SK-N-SH (cell line): ENCODE measurements around the gene ELAVL2. TPM values are rescaled to one million over a fixed set of nuclear protein-coding genes. Genes with fewer than 3 reads are reported as not detected.

Experiments
- CTCF ChIA-PET: fragments of 300-600, 350-600 bp; formaldehyde crosslinking; extraction: SDS; loops from one replicate; lab custom pipeline; 2021; lab: Yijun Ruan, JAX
- POLR2A ChIA-PET: fragments of 350-600 bp; sonication (Branson Sonifier 250); formaldehyde crosslinking; extraction: SDS; loops from one replicate; lab custom pipeline; 2020; ENCODE audit warnings: antibody characterized with exemption, inconsistent platforms; lab: Yijun Ruan, JAX
- DNase-seq: peaks from one replicate; pipeline ENCODE4 v3.0.0; 2012
- H2AFZ ChIP-seq: fragments of 200-600 bp; sonication (generic); 2 replicates; pipeline ENCODE4 v1.8.1; 2016; ENCODE audit warnings: antibody characterized with exemption, mild to moderate bottlenecking, low read depth
- H3F3A ChIP-seq: fragments of 200-600 bp; sonication (generic); replicated peaks from 2 replicates; pipeline ENCODE3; 2016; ENCODE audit warnings: antibody characterized with exemption, mild to moderate bottlenecking; ENCODE audit not compliant: insufficient read depth
- H3K27ac ChIP-seq, 2 experiments: fragments of 200-500 bp in 1 of 2; fragments of 200-600 bp in 1 of 2; sonication (Bioruptor generic) in 1 of 2; sonication (generic), shearing (Covaris generic) in 1 of 2; 2 replicates each; pipeline versions ENCODE4 v1.5.1 to v1.6.1; 2014 to 2016; ENCODE audit warnings: low read depth in 2 of 2, inconsistent platforms in 1 of 2, low read length in 1 of 2, mild to moderate bottlenecking in 1 of 2, mixed read lengths in 1 of 2
- H3K27me3 ChIP-seq: fragments of 200-600 bp; sonication (generic), shearing (Covaris generic); 2 replicates; pipeline ENCODE4 v1.6.1; 2016; ENCODE audit warnings: mixed run types; ENCODE audit not compliant: insufficient read depth
- H3K36me3 ChIP-seq, 2 experiments: fragments of 200-500 bp in 1 of 2; fragments of 200-600 bp in 1 of 2; sonication (Bioruptor generic) in 1 of 2; sonication (generic) in 1 of 2; replicated peaks in 1 of 2; 2 replicates each; pipeline versions ENCODE3 to v1.5.1; 2014 to 2016; ENCODE audit warnings: low read length in 1 of 2, mild to moderate bottlenecking in 1 of 2; ENCODE audit not compliant: insufficient read depth in 2 of 2, control insufficient read depth in 1 of 2
- H3K4me1 ChIP-seq, 2 experiments: fragments of 200-500 bp in 1 of 2; fragments of 200-600 bp in 1 of 2; sonication (Bioruptor generic) in 1 of 2; sonication (generic), shearing (Covaris generic) in 1 of 2; 2 replicates each; pipeline versions ENCODE4 v1.5.1 to v1.6.1; 2014 to 2016; ENCODE audit warnings: low read depth in 1 of 2, low read length in 1 of 2, mixed run types in 1 of 2; ENCODE audit not compliant: insufficient read depth in 2 of 2, control insufficient read depth in 1 of 2
- H3K4me2 ChIP-seq: fragments of 200-600 bp; sonication (generic), shearing (Covaris generic); 2 replicates; pipeline ENCODE4 v1.6.1; 2017; ENCODE audit warnings: mixed run types
- H3K4me3 ChIP-seq, 2 experiments: fragments of 200-500 bp in 1 of 2; fragments of 200-600 bp in 1 of 2; sonication (Bioruptor generic) in 1 of 2; sonication (generic), shearing (Covaris generic) in 1 of 2; 2 replicates each; pipeline versions ENCODE4 v1.5.1 to v1.8.1; 2014 to 2016; ENCODE audit warnings: low read depth in 2 of 2, inconsistent platforms in 1 of 2, low read length in 1 of 2, mild to moderate bottlenecking in 1 of 2, mixed read lengths in 1 of 2, moderate library complexity in 1 of 2
- H3K79me2 ChIP-seq: fragments of 200-600 bp; sonication (generic); 2 replicates; pipeline ENCODE4 v1.8.1; 2017; ENCODE audit warnings: mild to moderate bottlenecking; ENCODE audit not compliant: insufficient read depth
- H3K9ac ChIP-seq: fragments of 200-600 bp; sonication (generic); 2 replicates; pipeline ENCODE4 v1.6.1; 2017; ENCODE audit warnings: mixed run types
- H3K9me2 ChIP-seq: fragments of 200-600 bp; sonication (generic); 2 replicates; pipeline ENCODE4 v1.6.1; 2017; ENCODE audit warnings: mixed run types
- H3K9me3 ChIP-seq: fragments of 200-600 bp; sonication (generic); 2 replicates; pipeline ENCODE4 v1.6.1; 2017; ENCODE audit warnings: mixed run types, mild to moderate bottlenecking, moderate library complexity
- H4K20me1 ChIP-seq: fragments of 200-600 bp; sonication (generic); 2 replicates; pipeline ENCODE4 v1.6.1; 2017; ENCODE audit warnings: mild to moderate bottlenecking, mixed run types; ENCODE audit not compliant: insufficient read depth
- EP300 ChIP-seq, 2 experiments: IDR thresholded peaks; 2 replicates each; pipeline versions ENCODE4 v1.4.0 to v1.6.1; 2012; ENCODE audit warnings: borderline replicate concordance in 1 of 2, low read depth in 1 of 2, low read length in 1 of 2
- EZH2phosphoT487 ChIP-seq: fragments of 200-600 bp; sonication (generic); IDR thresholded peaks from 2 replicates; pipeline ENCODE4 v1.6.1; 2017; ENCODE audit warnings: low read depth, mixed run types, mild to moderate bottlenecking, antibody characterized with exemption, moderate library complexity, borderline replicate concordance
- FOSL2 ChIP-seq: IDR thresholded peaks from 2 replicates; pipeline ENCODE4 v1.4.0; 2012; ENCODE audit warnings: low read depth, mild to moderate bottlenecking, moderate library complexity, borderline replicate concordance
- GABPA ChIP-seq: IDR thresholded peaks from 2 replicates; pipeline ENCODE4 v1.4.0; 2012; ENCODE audit warnings: low read depth, mild to moderate bottlenecking
- JUND ChIP-seq: IDR thresholded peaks from 2 replicates; pipeline ENCODE4 v1.4.0; 2012
- MEF2A ChIP-seq: IDR thresholded peaks from 2 replicates; pipeline ENCODE4 v1.4.0; 2012; ENCODE audit warnings: low read depth, borderline replicate concordance
- POLR2AphosphoS5 ChIP-seq: IDR thresholded peaks from 2 replicates; pipeline ENCODE4 v1.6.1; 2012; ENCODE audit warnings: low read depth, low read length
- RAD21 ChIP-seq: IDR thresholded peaks from 2 replicates; pipeline ENCODE4 v1.6.1; 2012; ENCODE audit warnings: mild to moderate bottlenecking, low read length
- RCOR1 ChIP-seq: fragments of 150-350 bp; IDR thresholded peaks from 2 replicates; pipeline ENCODE4 v1.6.1; 2017; ENCODE audit warnings: antibody characterized with exemption, low read length
- RFX5 ChIP-seq: IDR thresholded peaks from 2 replicates; pipeline ENCODE4 v1.6.1; 2012; ENCODE audit warnings: mild to moderate bottlenecking, improper control_type of control experiment, low read length
- SIN3A ChIP-seq: IDR thresholded peaks from 2 replicates; pipeline ENCODE4 v1.6.1; 2012; ENCODE audit warnings: low read depth, mild to moderate bottlenecking, low read length, moderate library complexity, borderline replicate concordance
- TCF12 ChIP-seq: IDR thresholded peaks from 2 replicates; pipeline ENCODE4 v1.4.0; 2012
- TEAD4 ChIP-seq: IDR thresholded peaks from 2 replicates; pipeline ENCODE4 v1.4.0; 2012; ENCODE audit warnings: mild to moderate bottlenecking, borderline replicate concordance; ENCODE audit not compliant: insufficient read depth
- YY1 ChIP-seq: IDR thresholded peaks from 2 replicates; pipeline ENCODE4 v1.4.0; 2012; ENCODE audit warnings: low read depth, mild to moderate bottlenecking
- WGBS: methylation state at CpG from one replicate; pipeline ENCODE4 v1.1.6; 2017; ENCODE audit warnings: low lambda C conversion rate; 5-methylcytosine and 5-hydroxymethylcytosine counted together
- polyA plus RNA-seq, 3 experiments: library from polyadenylated mRNA; depleted of rRNA; stranded (reverse); fragments of >200 nt; gene quantifications; 2 replicates each; pipeline ENCODE4 v1.2.3, GENCODE V29; 2012
- TF ChIP-seq, protein P1 (sequence below): IDR thresholded peaks from 2 replicates; pipeline ENCODE4; 2012
- TF ChIP-seq, protein P2 (sequence below): IDR thresholded peaks from 2 replicates; pipeline ENCODE4 v1.6.1; 2012; ENCODE audit warnings: mild to moderate bottlenecking, low read depth, low read length, moderate library complexity
- TF ChIP-seq, protein P3 (sequence below): IDR thresholded peaks from 2 replicates; pipeline ENCODE4 v1.4.0; 2012; ENCODE audit warnings: low read depth, borderline replicate concordance
- TF ChIP-seq, protein P4 (sequence below): IDR thresholded peaks from 2 replicates; pipeline ENCODE4 v1.4.0; 2012; ENCODE audit warnings: low read depth, borderline replicate concordance

ELAVL2 gene
- polyA plus RNA-seq, 1 of the 3 experiments (the other 2 are of a cell fraction) = 0.15 TPM

DNA sequence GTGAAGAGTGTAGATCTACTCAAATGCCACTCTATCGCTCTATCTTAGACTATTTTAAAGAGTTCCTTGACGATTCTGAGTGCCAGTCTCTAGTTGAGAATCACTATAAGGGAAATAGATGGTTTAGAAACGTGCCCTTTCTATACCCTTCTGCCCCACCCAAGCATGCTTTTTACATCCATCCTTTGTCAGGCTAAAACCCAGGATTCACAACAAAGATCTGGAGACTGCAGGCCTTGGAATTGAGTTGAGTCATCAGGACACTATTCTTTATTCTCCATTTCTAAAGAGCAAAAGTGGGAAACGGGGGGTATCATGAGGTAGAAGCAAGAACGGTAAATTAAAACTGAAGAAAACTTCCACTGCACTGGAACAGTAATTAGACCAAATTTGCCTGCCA is 48.7 kb downstream of the ELAVL2 start:
- TF ChIP-seq EZH2phosphoT487 (no peak), EP300 (IDR thresholded peaks at IDR 0.05; ENCODE audit: borderline replicate concordance in 1 of 2, low read depth in 1 of 2, low read length in 1 of 2) (no peak), POLR2AphosphoS5 (no peak), RFX5 (no peak), FOSL2 (no peak)
- TF ChIP-seq, protein P1, sequence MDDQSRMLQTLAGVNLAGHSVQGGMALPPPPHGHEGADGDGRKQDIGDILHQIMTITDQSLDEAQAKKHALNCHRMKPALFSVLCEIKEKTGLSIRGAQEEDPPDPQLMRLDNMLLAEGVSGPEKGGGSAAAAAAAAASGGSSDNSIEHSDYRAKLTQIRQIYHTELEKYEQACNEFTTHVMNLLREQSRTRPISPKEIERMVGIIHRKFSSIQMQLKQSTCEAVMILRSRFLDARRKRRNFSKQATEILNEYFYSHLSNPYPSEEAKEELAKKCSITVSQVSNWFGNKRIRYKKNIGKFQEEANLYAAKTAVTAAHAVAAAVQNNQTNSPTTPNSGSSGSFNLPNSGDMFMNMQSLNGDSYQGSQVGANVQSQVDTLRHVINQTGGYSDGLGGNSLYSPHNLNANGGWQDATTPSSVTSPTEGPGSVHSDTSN = no peak
- TF ChIP-seq, protein P2, sequence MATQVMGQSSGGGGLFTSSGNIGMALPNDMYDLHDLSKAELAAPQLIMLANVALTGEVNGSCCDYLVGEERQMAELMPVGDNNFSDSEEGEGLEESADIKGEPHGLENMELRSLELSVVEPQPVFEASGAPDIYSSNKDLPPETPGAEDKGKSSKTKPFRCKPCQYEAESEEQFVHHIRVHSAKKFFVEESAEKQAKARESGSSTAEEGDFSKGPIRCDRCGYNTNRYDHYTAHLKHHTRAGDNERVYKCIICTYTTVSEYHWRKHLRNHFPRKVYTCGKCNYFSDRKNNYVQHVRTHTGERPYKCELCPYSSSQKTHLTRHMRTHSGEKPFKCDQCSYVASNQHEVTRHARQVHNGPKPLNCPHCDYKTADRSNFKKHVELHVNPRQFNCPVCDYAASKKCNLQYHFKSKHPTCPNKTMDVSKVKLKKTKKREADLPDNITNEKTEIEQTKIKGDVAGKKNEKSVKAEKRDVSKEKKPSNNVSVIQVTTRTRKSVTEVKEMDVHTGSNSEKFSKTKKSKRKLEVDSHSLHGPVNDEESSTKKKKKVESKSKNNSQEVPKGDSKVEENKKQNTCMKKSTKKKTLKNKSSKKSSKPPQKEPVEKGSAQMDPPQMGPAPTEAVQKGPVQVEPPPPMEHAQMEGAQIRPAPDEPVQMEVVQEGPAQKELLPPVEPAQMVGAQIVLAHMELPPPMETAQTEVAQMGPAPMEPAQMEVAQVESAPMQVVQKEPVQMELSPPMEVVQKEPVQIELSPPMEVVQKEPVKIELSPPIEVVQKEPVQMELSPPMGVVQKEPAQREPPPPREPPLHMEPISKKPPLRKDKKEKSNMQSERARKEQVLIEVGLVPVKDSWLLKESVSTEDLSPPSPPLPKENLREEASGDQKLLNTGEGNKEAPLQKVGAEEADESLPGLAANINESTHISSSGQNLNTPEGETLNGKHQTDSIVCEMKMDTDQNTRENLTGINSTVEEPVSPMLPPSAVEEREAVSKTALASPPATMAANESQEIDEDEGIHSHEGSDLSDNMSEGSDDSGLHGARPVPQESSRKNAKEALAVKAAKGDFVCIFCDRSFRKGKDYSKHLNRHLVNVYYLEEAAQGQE = no peak
- Histone ChIP-seq H3K27me3 (no peaks in the 10 kb centered on the region), H3K4me3 (no peak overlapping the region), H3K9me2 (no peaks in the 10 kb centered on the region), H3K79me2 (no peaks in the 10 kb centered on the region), H3F3A (no peaks in the 10 kb centered on the region), H3K36me3 (no peaks in the 10 kb centered on the region), H4K20me1 (no peaks in the 10 kb centered on the region), H2AFZ (no peak overlapping the region), H3K9ac (no peak overlapping the region), H3K9me3 (no peaks in the 10 kb centered on the region), H3K4me2 (no peak overlapping the region), H3K4me1 (peaks cover 0 to 3% of the 10 kb centered on the region in 2 experiments; a peak in 1 of 4 replicates), H3K27ac (no peak overlapping the region)
- WGBS = 33% methylated on average over 5 of the region's 5 CpGs
- ChIA-PET POLR2A (no interaction called here), CTCF (no interaction called here)
- no peak for DNase-seq

DNA sequence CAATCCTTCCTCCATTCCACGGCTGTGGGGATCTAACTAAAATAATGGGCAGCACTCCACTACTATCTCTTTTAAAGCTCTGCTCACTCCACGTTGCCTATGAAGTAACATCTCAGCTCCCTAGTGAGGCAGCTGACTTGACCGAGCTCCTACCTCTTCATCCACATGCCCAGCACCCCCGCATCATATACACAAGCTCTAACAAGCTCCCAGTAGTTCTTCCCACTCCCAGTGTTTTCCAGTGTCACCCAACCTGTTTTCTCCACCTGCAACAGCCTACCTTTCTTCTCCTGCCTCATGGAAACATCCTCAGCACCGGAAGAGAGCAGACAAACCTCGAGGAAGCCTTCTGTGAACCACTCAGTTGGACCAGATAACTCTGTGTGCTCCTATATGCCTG is 50.5 kb downstream of the ELAVL2 start:
- Histone ChIP-seq H3F3A (no peaks in the 10 kb centered on the region), H3K9ac (no peak overlapping the region), H3K9me2 (no peaks in the 10 kb centered on the region), H3K79me2 (no peaks in the 10 kb centered on the region), H2AFZ (no peak overlapping the region), H3K27me3 (no peaks in the 10 kb centered on the region), H4K20me1 (no peaks in the 10 kb centered on the region), H3K9me3 (no peaks in the 10 kb centered on the region), H3K36me3 (no peaks in the 10 kb centered on the region), H3K4me2 (no peak overlapping the region), H3K27ac (no peak overlapping the region), H3K4me3 (no peak overlapping the region), H3K4me1 (peaks cover 0 to 3% of the 10 kb centered on the region in 2 experiments; a peak in 1 of 4 replicates)
- ChIA-PET CTCF (no interaction called here), POLR2A (no interaction called here)
- no peak for DNase-seq
- WGBS = 39% methylated on average over 6 of the region's 6 CpGs
- no peak for TF ChIP-seq SIN3A
- TF ChIP-seq YY1 = no peak
- no peak for TF ChIP-seq GABPA
- no peak for TF ChIP-seq RCOR1
- TF ChIP-seq, protein P3, sequence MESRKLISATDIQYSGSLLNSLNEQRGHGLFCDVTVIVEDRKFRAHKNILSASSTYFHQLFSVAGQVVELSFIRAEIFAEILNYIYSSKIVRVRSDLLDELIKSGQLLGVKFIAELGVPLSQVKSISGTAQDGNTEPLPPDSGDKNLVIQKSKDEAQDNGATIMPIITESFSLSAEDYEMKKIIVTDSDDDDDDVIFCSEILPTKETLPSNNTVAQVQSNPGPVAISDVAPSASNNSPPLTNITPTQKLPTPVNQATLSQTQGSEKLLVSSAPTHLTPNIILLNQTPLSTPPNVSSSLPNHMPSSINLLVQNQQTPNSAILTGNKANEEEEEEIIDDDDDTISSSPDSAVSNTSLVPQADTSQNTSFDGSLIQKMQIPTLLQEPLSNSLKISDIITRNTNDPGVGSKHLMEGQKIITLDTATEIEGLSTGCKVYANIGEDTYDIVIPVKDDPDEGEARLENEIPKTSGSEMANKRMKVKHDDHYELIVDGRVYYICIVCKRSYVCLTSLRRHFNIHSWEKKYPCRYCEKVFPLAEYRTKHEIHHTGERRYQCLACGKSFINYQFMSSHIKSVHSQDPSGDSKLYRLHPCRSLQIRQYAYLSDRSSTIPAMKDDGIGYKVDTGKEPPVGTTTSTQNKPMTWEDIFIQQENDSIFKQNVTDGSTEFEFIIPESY = no peak
- TF ChIP-seq RAD21 = no peak
- TF ChIP-seq TEAD4 = no peak
- TF ChIP-seq RFX5 = no peak
- TF ChIP-seq EP300 (IDR thresholded peaks at IDR 0.05; ENCODE audit: borderline replicate concordance in 1 of 2, low read depth in 1 of 2, low read length in 1 of 2) = no peak
- TF ChIP-seq MEF2A = no peak
- TF ChIP-seq, protein P4, sequence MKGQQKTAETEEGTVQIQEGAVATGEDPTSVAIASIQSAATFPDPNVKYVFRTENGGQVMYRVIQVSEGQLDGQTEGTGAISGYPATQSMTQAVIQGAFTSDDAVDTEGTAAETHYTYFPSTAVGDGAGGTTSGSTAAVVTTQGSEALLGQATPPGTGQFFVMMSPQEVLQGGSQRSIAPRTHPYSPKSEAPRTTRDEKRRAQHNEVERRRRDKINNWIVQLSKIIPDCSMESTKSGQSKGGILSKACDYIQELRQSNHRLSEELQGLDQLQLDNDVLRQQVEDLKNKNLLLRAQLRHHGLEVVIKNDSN = no peak
- no peak for TF ChIP-seq JUND
- no peak for TF ChIP-seq TCF12
